ENCODE measurements around the gene NFAM1. TPM values are rescaled to one million over a fixed set of nuclear protein-coding genes. Genes with fewer than 3 reads are reported as not detected.

NFAM1 gene
- total RNA-seq, 1 donor from 2014 or later = not detected

- Mint-ChIP-seq H3K27me3 (ENCODE audit: unreplicated experiment) (peaks cover 7% of the 10 kb centered on the region), H3K36me3 (ENCODE audit: unreplicated experiment) (no peaks in the 10 kb centered on the region), H3K4me1 (ENCODE audit: unreplicated experiment) (peaks cover 20% of the 10 kb centered on the region), H3K27ac (ENCODE audit: unreplicated experiment) (peak overlapping the region; percentile 69), H3K4me3 (ENCODE audit: unreplicated experiment) (peak overlapping the region; percentile 74), H3K9me3 (ENCODE audit: unreplicated experiment) (no peaks in the 10 kb centered on the region)
- peak; percentile 81 for TF ChIP-seq CTCF (IDR thresholded peaks at IDR 0.05)
- peak; percentile 93 for DNase-seq (ENCODE audit: extremely low spot score, unreplicated experiment)
These were observed 12.1 kb upstream of the NFAM1 start for GRCh38 chr22:42444077-42444904.

GRCh38 chr22:42443240-42444076 lies 11.3 kb upstream of the NFAM1 start:
- peak overlapping the region; percentile 74 for H3K4me3 Mint-ChIP-seq (ENCODE audit: unreplicated experiment)
- peaks cover 22% of the 10 kb centered on the region for H3K4me1 Mint-ChIP-seq (ENCODE audit: unreplicated experiment)
- H3K27ac Mint-ChIP-seq (ENCODE audit: unreplicated experiment) = peak overlapping the region; percentile 69
- TF ChIP-seq CTCF (IDR thresholded peaks at IDR 0.05) = no peak
- peaks cover 5% of the 10 kb centered on the region for H3K27me3 Mint-ChIP-seq (ENCODE audit: unreplicated experiment)
- H3K36me3 Mint-ChIP-seq (ENCODE audit: unreplicated experiment) = no peaks in the 10 kb centered on the region
- no peak for DNase-seq (ENCODE audit: extremely low spot score, unreplicated experiment)
- H3K9me3 Mint-ChIP-seq (ENCODE audit: unreplicated experiment) = no peaks in the 10 kb centered on the region

- Mint-ChIP-seq H3K4me1 (ENCODE audit: unreplicated experiment) (peaks cover 26% of the 10 kb centered on the region), H3K36me3 (ENCODE audit: unreplicated experiment) (no peaks in the 10 kb centered on the region), H3K4me3 (ENCODE audit: unreplicated experiment) (no peak overlapping the region), H3K27me3 (ENCODE audit: unreplicated experiment) (no peaks in the 10 kb centered on the region), H3K9me3 (ENCODE audit: unreplicated experiment) (no peaks in the 10 kb centered on the region), H3K27ac (ENCODE audit: unreplicated experiment) (no peak overlapping the region)
- TF ChIP-seq CTCF (IDR thresholded peaks at IDR 0.05) = no peak
- no peak for DNase-seq (ENCODE audit: extremely low spot score, unreplicated experiment)
These were observed 10.5 kb upstream of the NFAM1 start for GRCh38 chr22:42442748-42443147.

- Mint-ChIP-seq H3K4me3 (ENCODE audit: unreplicated experiment) (no peak overlapping the region), H3K27ac (ENCODE audit: unreplicated experiment) (no peak overlapping the region), H3K4me1 (ENCODE audit: unreplicated experiment) (peaks cover 33% of the 10 kb centered on the region), H3K36me3 (ENCODE audit: unreplicated experiment) (no peaks in the 10 kb centered on the region), H3K9me3 (ENCODE audit: unreplicated experiment) (no peaks in the 10 kb centered on the region), H3K27me3 (ENCODE audit: unreplicated experiment) (peaks cover 3% of the 10 kb centered on the region)
- TF ChIP-seq CTCF (IDR thresholded peaks at IDR 0.05) = no peak
- DNase-seq (ENCODE audit: extremely low spot score, unreplicated experiment) = no peak
These were observed 8.5 kb upstream of the NFAM1 start for GRCh38 chr22:42440728-42441127.
